ENCODE measurements around the gene RBM10.

Gene RBM10

DNA sequence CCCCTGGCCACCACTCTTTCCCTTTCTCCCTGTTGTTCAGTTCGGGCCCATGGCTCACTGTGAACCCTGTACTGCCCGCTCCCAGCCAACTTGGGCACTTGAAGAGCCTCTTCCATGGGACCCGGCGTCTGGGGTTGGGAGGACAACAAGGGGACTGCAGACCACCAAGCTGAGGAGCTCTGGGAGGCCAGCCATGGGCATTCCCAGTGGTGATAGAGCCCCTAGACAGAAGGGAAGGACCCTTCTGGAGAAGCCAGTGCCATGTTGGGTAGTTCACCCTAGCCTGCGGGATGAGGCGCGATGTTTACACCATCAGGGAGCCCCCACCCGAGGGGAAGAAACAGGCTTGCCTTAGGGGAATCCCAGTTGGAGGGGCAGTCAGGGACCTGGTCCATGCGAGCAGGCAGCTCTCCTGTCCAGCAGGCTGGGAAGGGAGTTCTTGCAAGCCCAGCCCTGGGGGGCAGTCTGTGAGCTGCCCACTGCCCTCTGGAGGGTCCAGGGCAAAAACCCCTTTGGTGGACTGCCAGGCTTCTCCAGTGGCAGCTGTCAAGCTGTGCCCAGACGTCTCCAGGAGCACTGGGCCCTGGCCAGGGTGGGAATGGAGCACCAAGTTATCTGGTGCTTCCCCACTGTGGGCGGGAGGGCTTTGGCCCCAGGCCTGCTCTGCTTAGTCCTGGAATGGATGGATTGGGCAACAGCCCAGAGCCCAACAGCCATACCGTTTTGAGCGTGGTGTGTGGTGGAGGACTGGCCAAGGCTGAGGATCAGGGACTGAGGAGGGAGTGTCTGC, 24.9 kb downstream of the RBM10 start:
- Histone ChIP-seq H3K9me3 (ENCODE audit: insufficient read depth, low read length) (no peaks in the 10 kb centered on the region), H3K36me3 (ENCODE audit: insufficient read depth, insufficient read length, low read length) (peaks cover 71% of the 10 kb centered on the region), H3K27me3 (ENCODE audit: insufficient read depth, insufficient read length) (no peaks in the 10 kb centered on the region), H3K4me3 (ENCODE audit: insufficient read length, low read depth) (no peak overlapping the region), H3K4me1 (ENCODE audit: insufficient read depth, insufficient read length) (peaks cover 3% of the 10 kb centered on the region), H3K9ac (ENCODE audit: insufficient read length, low read depth) (no peak overlapping the region)
- DNase-seq (ENCODE audit: low read depth, low spot score) = no peak
- no peak for TF ChIP-seq SUZ12 (IDR thresholded peaks at IDR 0.05; ENCODE audit: extremely low read depth, insufficient read depth, insufficient read length)
- TF ChIP-seq ZNF274 (IDR thresholded peaks at IDR 0.05; ENCODE audit: low read depth, low read length) = no peak
- TF ChIP-seq YY1 (IDR thresholded peaks at IDR 0.05; ENCODE audit: insufficient read depth, insufficient read length) = no peak

- H3K27me3 ChIP-seq (ENCODE audit: insufficient read depth, insufficient read length) = no peaks in the 10 kb centered on the region
- no peak overlapping the region for H3K4me3 ChIP-seq (ENCODE audit: insufficient read length, low read depth)
- no peaks in the 10 kb centered on the region for H3K9me3 ChIP-seq (ENCODE audit: insufficient read depth, low read length)
- TF ChIP-seq ZNF274 (IDR thresholded peaks at IDR 0.05; ENCODE audit: low read depth, low read length) (no peak), YY1 (IDR thresholded peaks at IDR 0.05; ENCODE audit: insufficient read depth, insufficient read length) (no peak), SUZ12 (IDR thresholded peaks at IDR 0.05; ENCODE audit: extremely low read depth, insufficient read depth, insufficient read length) (no peak)
- H3K4me1 ChIP-seq (ENCODE audit: insufficient read depth, insufficient read length) = peaks cover 7% of the 10 kb centered on the region
- H3K9ac ChIP-seq (ENCODE audit: insufficient read length, low read depth) = no peak overlapping the region
- no peak for DNase-seq (ENCODE audit: low read depth, low spot score)
- peaks cover 81% of the 10 kb centered on the region for H3K36me3 ChIP-seq (ENCODE audit: insufficient read depth, insufficient read length, low read length)
Observed at GRCh38 chrX:47170861-47171692, 26.1 kb downstream of the RBM10 start.

DNA sequence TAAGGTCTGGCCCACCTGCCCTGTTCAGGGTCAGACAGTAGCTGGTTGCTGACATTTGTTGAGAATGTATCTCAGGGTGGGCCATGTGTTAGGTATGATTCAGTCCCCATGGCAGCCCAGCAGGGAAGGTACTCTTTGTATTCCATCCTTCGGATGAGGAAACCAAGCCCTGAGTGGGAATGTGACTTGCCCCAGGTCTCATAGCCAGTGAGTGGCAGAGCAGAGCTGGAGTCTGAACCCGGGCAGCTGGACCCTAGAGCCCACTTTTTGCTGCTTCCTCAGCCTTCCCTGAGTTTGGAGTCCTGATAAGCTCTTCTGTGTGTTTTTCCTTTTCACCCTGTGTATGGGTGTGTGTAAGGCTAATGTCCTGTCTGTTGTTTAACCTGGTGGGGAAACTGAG, 27.0 kb downstream of the RBM10 start:
- no peaks in the 10 kb centered on the region for H3K9me3 ChIP-seq (ENCODE audit: insufficient read depth, low read length)
- TF ChIP-seq ZNF274 (IDR thresholded peaks at IDR 0.05; ENCODE audit: low read depth, low read length) (no peak), YY1 (IDR thresholded peaks at IDR 0.05; ENCODE audit: insufficient read depth, insufficient read length) (no peak), SUZ12 (IDR thresholded peaks at IDR 0.05; ENCODE audit: extremely low read depth, insufficient read depth, insufficient read length) (no peak)
- DNase-seq (ENCODE audit: low read depth, low spot score) = no peak
- no peaks in the 10 kb centered on the region for H3K27me3 ChIP-seq (ENCODE audit: insufficient read depth, insufficient read length)
- H3K9ac ChIP-seq (ENCODE audit: insufficient read length, low read depth) = no peak overlapping the region
- peaks cover 11% of the 10 kb centered on the region for H3K4me1 ChIP-seq (ENCODE audit: insufficient read depth, insufficient read length)
- peaks cover 84% of the 10 kb centered on the region for H3K36me3 ChIP-seq (ENCODE audit: insufficient read depth, insufficient read length, low read length)
- H3K4me3 ChIP-seq (ENCODE audit: insufficient read length, low read depth) = no peak overlapping the region

- TF ChIP-seq ZNF274 (IDR thresholded peaks at IDR 0.05; ENCODE audit: low read depth, low read length) (no peak), YY1 (IDR thresholded peaks at IDR 0.05; ENCODE audit: insufficient read depth, insufficient read length) (no peak), SUZ12 (IDR thresholded peaks at IDR 0.05; ENCODE audit: extremely low read depth, insufficient read depth, insufficient read length) (no peak)
- peaks cover 90% of the 10 kb centered on the region for H3K36me3 ChIP-seq (ENCODE audit: insufficient read depth, insufficient read length, low read length)
- DNase-seq (ENCODE audit: low read depth, low spot score) = no peak
- H3K4me1 ChIP-seq (ENCODE audit: insufficient read depth, insufficient read length) = peaks cover 11% of the 10 kb centered on the region
- no peak overlapping the region for H3K9ac ChIP-seq (ENCODE audit: insufficient read length, low read depth)
- H3K9me3 ChIP-seq (ENCODE audit: insufficient read depth, low read length) = no peaks in the 10 kb centered on the region
- no peaks in the 10 kb centered on the region for H3K27me3 ChIP-seq (ENCODE audit: insufficient read depth, insufficient read length)
- H3K4me3 ChIP-seq (ENCODE audit: insufficient read length, low read depth) = no peak overlapping the region
Observed at GRCh38 chrX:47172549-47172948, 27.5 kb downstream of the RBM10 start.

- H3K4me3 ChIP-seq (ENCODE audit: insufficient read length, low read depth) = no peak overlapping the region
- no peak overlapping the region for H3K9ac ChIP-seq (ENCODE audit: insufficient read length, low read depth)
- peaks cover 11% of the 10 kb centered on the region for H3K4me1 ChIP-seq (ENCODE audit: insufficient read depth, insufficient read length)
- TF ChIP-seq ZNF274 (IDR thresholded peaks at IDR 0.05; ENCODE audit: low read depth, low read length) (no peak), YY1 (IDR thresholded peaks at IDR 0.05; ENCODE audit: insufficient read depth, insufficient read length) (no peak), SUZ12 (IDR thresholded peaks at IDR 0.05; ENCODE audit: extremely low read depth, insufficient read depth, insufficient read length) (no peak)
- H3K9me3 ChIP-seq (ENCODE audit: insufficient read depth, low read length) = no peaks in the 10 kb centered on the region
- H3K36me3 ChIP-seq (ENCODE audit: insufficient read depth, insufficient read length, low read length) = peaks cover 96% of the 10 kb centered on the region
- no peaks in the 10 kb centered on the region for H3K27me3 ChIP-seq (ENCODE audit: insufficient read depth, insufficient read length)
- no peak for DNase-seq (ENCODE audit: low read depth, low spot score)
Observed at GRCh38 chrX:47172971-47173792, 28.2 kb downstream of the RBM10 start.

- Histone ChIP-seq H3K9me3 (ENCODE audit: insufficient read depth, low read length) (no peaks in the 10 kb centered on the region), H3K36me3 (ENCODE audit: insufficient read depth, insufficient read length, low read length) (peaks cover 99% of the 10 kb centered on the region), H3K9ac (ENCODE audit: insufficient read length, low read depth) (no peak overlapping the region)
Observed at GRCh38 chrX:47174376-47174775, 29.4 kb downstream of the RBM10 start.

More at GRCh38 chrX:47174376-47174775, 29.4 kb downstream of the RBM10 start:
- DNase-seq (ENCODE audit: low read depth, low spot score) = no peak
- no peak overlapping the region for H3K4me3 ChIP-seq (ENCODE audit: insufficient read length, low read depth)
- no peak for TF ChIP-seq YY1 (IDR thresholded peaks at IDR 0.05; ENCODE audit: insufficient read depth, insufficient read length)
- TF ChIP-seq ZNF274 (IDR thresholded peaks at IDR 0.05; ENCODE audit: low read depth, low read length) = no peak
- TF ChIP-seq SUZ12 (IDR thresholded peaks at IDR 0.05; ENCODE audit: extremely low read depth, insufficient read depth, insufficient read length) = no peak
- H3K4me1 ChIP-seq (ENCODE audit: insufficient read depth, insufficient read length) = peaks cover 11% of the 10 kb centered on the region
- H3K27me3 ChIP-seq (ENCODE audit: insufficient read depth, insufficient read length) = no peaks in the 10 kb centered on the region
